ENCODE measurements around the gene SEMA3A. TPM values are rescaled to one million over a fixed set of nuclear protein-coding genes. Genes with fewer than 3 reads are reported as not detected.
"Not testable (repeated sequence)": the region's sequence is repeated elsewhere in the genome, so short reads cannot be mapped to it uniquely, and the experiment has no call there.

SEMA3A gene
- polyA plus RNA-seq, 1 experiment: 6.8 TPM

GRCh38 chr7:84161398-84161797, 33.2 kb downstream of the SEMA3A start:
- Histone ChIP-seq H3K36me3 (ENCODE audit: control insufficient read depth, insufficient read depth, low read length) (no peaks in the 10 kb centered on the region), H3K27me3 (ENCODE audit: control insufficient read depth, insufficient read depth, low read length) (no peaks in the 10 kb centered on the region), H3K4me3 (ENCODE audit: low read depth, low read length) (no peak overlapping the region)
- DNase-seq (ENCODE audit: low read depth): no peak
- ChIA-PET POLR2A (no interaction called here), CTCF (no interaction called here)
- TF ChIP-seq, protein P1, sequence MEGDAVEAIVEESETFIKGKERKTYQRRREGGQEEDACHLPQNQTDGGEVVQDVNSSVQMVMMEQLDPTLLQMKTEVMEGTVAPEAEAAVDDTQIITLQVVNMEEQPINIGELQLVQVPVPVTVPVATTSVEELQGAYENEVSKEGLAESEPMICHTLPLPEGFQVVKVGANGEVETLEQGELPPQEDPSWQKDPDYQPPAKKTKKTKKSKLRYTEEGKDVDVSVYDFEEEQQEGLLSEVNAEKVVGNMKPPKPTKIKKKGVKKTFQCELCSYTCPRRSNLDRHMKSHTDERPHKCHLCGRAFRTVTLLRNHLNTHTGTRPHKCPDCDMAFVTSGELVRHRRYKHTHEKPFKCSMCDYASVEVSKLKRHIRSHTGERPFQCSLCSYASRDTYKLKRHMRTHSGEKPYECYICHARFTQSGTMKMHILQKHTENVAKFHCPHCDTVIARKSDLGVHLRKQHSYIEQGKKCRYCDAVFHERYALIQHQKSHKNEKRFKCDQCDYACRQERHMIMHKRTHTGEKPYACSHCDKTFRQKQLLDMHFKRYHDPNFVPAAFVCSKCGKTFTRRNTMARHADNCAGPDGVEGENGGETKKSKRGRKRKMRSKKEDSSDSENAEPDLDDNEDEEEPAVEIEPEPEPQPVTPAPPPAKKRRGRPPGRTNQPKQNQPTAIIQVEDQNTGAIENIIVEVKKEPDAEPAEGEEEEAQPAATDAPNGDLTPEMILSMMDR (IDR thresholded peaks at IDR 0.05; ENCODE audit: insufficient read depth, low read depth, low read length): no peak

DNA sequence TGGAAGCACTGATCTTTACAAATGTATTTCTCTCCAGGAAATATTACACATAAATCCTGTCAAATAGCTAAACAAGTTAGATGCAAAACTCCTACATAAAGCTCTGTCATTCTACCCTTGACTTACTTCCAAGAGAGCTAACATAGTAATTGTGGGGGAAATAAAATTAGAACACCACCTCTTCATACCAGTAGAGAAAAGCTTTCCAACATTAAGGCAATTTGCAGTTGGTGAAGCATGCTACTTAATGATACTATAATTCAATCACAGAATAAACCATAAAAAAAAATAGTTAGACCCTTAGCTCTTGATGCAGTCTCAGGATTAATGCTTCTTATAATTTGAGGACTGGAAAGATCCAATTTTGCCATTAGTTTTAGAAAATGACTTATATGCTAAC, 35.2 kb downstream of the SEMA3A start:
- no peaks in the 10 kb centered on the region for H3K36me3 ChIP-seq (ENCODE audit: control insufficient read depth, insufficient read depth, low read length)
- POLR2A ChIA-PET: no interaction called here
- H3K27me3 ChIP-seq (ENCODE audit: control insufficient read depth, insufficient read depth, low read length): no peaks in the 10 kb centered on the region
- CTCF ChIA-PET: no interaction called here
- TF ChIP-seq, protein P1 (IDR thresholded peaks at IDR 0.05; ENCODE audit: insufficient read depth, low read depth, low read length): no peak
- no peak overlapping the region for H3K4me3 ChIP-seq (ENCODE audit: low read depth, low read length)
- no peak for DNase-seq (ENCODE audit: low read depth)

DNA sequence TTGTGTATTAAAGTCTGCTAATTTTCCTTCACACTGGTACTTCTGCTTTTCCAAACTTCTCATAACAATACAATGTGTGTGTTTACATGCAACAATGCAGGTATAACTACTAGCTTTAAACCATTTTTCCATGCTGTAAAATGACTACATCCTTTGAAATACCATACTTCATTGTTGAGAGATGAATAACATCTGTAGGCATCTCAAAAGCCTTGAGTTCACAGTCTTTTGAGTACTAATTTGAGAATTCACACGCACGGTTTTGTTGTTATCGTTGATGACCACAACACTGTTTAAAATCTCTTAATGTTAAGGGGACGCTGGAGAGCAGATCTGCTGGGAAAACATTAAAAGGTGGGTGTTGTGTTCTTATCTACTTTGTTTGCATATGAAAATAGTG, 37.4 kb downstream of the SEMA3A start:
- no peak overlapping the region for H3K4me3 ChIP-seq (ENCODE audit: low read depth, low read length)
- no peak for DNase-seq (ENCODE audit: low read depth)
- H3K27me3 ChIP-seq (ENCODE audit: control insufficient read depth, insufficient read depth, low read length): no peaks in the 10 kb centered on the region
- TF ChIP-seq, protein P1 (IDR thresholded peaks at IDR 0.05; ENCODE audit: insufficient read depth, low read depth, low read length): no peak
- no peaks in the 10 kb centered on the region for H3K36me3 ChIP-seq (ENCODE audit: control insufficient read depth, insufficient read depth, low read length)
- ChIA-PET POLR2A (no interaction called here), CTCF (no interaction called here)

DNA sequence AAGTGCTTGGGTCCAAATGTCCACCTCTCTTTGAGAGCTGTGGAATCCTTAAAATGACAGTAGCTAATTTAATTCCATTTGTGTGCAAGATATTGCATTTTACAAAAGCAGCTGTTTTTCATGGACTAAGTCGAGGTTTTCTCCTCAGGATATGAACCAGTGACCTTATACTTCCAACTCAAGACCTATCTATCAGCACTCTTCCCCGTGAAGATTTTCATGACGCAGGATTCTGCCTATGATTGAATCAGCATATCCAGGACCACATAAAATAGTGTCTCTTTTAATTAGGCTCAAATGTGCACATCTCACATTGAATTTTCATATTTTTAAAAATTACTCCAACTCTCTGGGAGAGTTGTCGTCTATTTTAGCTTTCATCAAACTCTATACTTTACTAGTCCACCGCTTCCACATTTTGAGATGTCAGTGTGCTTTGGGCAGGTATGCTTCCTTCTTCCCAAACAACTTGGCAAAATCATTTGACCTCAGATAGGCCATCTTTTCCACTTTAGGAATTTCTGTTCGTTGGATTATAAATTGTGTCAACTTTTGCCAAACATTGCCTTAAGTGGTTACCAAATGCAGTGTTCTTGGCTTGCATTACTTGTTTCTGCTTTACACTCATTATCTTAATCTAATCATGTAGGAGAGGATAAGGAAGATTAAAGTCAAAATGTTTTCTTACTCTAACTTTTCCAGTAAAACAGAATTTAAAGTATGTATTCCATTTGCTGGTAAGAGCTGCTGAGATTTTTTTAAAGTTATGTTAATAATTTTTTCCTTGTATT, 39.4 kb downstream of the SEMA3A start:
- Histone ChIP-seq H3K27me3 (ENCODE audit: control insufficient read depth, insufficient read depth, low read length) (no peaks in the 10 kb centered on the region), H3K36me3 (ENCODE audit: control insufficient read depth, insufficient read depth, low read length) (no peaks in the 10 kb centered on the region), H3K4me3 (ENCODE audit: low read depth, low read length) (no peak overlapping the region)
- CTCF ChIA-PET: interaction anchor here (0.8 kb wide), 1 partner anchor 12 kb away, joined by 3 read pairs; no protein-coding TSS in a partner anchor
- TF ChIP-seq, protein P1 (IDR thresholded peaks at IDR 0.05; ENCODE audit: insufficient read depth, low read depth, low read length): no peak
- POLR2A ChIA-PET: no interaction called here
- no peak for DNase-seq (ENCODE audit: low read depth)

GRCh38 chr7:84152995-84153394, 41.6 kb downstream of the SEMA3A start:
- POLR2A ChIA-PET: no interaction called here
- H3K36me3 ChIP-seq (ENCODE audit: control insufficient read depth, insufficient read depth, low read length): no peaks in the 10 kb centered on the region
- CTCF ChIA-PET: no interaction called here
- H3K4me3 ChIP-seq (ENCODE audit: low read depth, low read length): no peak overlapping the region
- DNase-seq (ENCODE audit: low read depth): no peak
- H3K27me3 ChIP-seq (ENCODE audit: control insufficient read depth, insufficient read depth, low read length): no peaks in the 10 kb centered on the region
- TF ChIP-seq, protein P1 (IDR thresholded peaks at IDR 0.05; ENCODE audit: insufficient read depth, low read depth, low read length): no peak

DNA sequence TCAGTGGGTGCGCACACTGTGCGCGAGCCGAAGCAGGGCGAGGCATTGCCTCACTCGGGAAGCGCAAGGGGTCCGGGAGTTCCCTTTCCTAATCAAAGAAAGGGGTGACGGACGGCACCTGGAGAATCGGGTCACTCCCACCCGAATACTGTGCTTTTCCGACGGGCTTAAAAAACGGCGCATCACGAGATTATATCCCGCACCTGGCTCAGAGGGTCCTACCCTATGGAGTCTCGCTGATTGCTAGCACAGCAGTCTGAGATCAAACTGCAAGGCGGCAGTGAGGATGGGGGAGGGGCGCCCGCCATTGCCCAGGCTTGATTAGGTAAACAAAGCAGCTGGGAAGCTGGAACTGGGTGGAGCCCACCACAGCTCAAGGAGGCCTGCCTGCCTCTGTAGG, 44.2 kb downstream of the SEMA3A start:
- CTCF ChIA-PET; H3K27me3 ChIP-seq (ENCODE audit: control insufficient read depth, insufficient read depth, low read length); POLR2A ChIA-PET; H3K4me3 ChIP-seq (ENCODE audit: low read depth, low read length); DNase-seq (ENCODE audit: low read depth); H3K36me3 ChIP-seq (ENCODE audit: control insufficient read depth, insufficient read depth, low read length): not testable (repeated sequence)
